CD4-positive, alpha-beta T cell treated with Interleukin-10 for 1 hour (primary cell): Measurements from ENCODE around the gene GABRG3.
"Not testable (repeated sequence)": the region's sequence is repeated elsewhere in the genome, so short reads cannot be mapped to it uniquely, and the experiment has no call there.

Experiments
- DNase-seq: peaks from one replicate; pipeline ENCODE4 v3.0.0-alpha.2; 2020

The GABRG3 gene

DNA sequence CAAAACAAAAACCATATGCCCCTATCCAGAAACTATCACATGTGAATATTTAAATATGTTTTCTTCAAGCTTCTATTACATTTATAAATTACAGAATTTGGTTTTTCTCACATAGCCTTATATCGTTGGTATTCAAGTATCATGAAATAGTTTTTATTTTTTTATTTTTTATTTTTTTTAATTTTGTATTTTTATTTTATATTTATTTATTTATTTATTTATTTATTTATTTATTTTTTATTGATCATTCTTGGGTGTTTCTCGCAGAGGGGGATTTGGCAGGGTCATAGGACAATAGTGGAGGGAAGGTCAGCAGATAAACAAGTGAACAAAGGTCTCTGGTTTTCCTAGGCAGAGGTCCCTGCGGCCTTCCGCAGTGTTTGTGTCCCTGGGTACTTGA, 32.0 kb downstream of the GABRG3 start:
- DNase-seq, result not testable (repeated sequence)

DNA sequence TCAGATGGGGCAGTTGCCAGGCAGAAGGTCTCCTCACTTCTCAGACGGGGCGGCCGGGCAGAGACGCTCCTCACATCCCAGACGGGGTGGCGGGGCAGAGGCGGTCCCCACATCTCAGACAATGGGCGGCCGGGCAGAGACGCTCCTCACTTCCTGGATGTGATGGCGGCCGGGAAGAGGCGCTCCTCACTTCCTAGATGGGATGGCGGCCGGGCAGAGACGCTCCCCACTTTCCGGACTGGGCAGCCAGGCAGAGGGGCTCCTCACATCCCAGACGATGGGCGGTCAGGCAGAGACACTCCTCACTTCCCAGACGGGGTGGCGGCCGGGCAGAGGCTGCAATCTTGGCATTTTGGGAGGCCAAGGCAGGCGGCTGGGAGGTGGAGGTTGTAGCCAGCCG, 33.2 kb downstream of the GABRG3 start:
- not testable (repeated sequence) for DNase-seq

DNA sequence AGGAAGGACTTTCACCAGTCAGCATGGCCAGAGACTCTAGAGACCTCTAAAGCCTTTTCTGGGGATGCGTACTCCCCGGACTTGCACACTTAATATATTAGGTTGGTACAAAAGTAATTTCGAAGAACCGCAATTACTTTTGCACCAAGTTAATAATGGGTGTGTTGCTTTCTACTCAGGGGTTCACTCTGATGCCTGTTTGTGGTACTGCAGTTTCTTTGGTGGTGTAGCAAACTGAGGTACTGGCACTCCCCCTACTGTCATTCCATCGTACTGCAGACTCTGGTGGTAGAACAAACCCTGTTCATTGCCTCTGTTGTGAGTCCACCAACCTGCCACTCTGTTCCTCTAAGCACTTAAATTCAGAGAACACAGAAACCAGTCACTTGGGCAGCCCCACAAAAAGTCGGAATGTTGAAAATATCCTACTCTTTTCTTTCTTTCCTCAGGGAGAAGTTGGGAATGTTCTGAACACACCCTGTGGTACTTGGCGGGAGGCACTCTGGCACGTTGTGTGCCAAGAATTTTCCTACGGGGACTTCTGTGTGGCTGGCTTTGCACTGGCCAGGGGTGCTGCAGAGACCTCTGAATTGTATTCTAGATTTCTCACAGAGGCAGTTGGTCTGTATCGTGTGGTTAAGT, 46.3 kb downstream of the GABRG3 start:
- no peak for DNase-seq

DNA sequence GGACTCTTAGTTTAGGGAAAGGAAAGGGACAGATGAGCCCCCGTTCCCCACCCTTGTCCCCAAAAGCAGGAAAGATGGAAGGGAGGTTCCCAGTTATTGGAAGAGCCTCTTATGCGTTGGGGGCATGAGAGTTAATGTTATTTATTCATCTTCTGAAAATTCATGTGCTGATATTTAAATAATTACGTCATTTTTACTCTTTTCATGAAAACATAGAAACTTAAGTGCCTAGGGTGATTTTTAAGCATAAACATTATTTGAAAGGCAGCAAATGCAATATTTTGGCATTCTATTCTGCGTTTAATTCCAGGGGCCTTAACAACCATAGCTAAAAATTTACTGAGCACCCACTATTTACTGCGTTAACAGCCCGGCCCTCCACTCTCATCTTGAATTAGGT, 48.7 kb downstream of the GABRG3 start:
- no peak for DNase-seq

DNA sequence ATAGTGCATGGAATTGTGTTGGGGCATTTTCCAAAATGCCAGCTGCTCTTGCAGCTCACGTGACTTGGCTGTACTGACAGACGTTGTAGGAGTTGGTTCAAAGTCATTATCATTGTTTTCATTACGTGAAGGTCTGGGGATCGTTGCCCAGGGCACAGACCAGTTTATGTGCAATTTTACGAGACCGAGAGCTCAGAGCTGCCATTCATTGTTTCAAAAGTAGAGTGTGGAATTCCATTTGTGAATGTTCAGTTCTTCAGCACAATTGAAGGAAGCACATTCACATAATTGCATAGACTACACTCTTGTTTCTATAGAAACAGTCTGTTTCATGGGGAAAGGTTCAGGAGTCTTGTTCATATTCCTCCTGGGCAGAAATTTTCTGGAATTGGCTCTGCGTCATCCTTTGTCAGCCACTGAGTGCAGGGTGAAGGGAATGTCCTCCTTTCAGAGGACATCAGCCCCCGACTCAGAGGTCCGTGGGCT, 54.5 kb downstream of the GABRG3 start:
- no peak for DNase-seq

DNA sequence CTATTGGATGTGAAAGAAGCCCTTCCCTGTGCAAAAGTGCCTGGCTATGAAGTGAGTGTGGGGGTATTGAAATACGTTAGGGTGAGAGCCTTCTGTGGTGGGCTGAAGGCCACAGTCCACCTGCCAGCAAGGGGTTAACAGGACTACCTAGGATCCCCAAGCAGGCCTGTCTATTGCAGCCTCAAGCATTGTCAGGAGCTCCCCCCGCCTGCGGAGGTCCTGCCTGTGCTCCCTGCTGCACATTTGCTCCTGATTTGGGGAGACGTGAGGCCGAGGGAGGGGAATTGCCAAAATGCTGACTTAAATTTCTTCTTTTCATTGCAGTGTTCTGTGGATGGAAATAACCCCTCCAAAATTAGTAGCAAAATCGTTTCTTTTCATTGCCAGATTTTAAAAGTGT, 56.2 kb downstream of the GABRG3 start:
- DNase-seq, result no peak

DNA sequence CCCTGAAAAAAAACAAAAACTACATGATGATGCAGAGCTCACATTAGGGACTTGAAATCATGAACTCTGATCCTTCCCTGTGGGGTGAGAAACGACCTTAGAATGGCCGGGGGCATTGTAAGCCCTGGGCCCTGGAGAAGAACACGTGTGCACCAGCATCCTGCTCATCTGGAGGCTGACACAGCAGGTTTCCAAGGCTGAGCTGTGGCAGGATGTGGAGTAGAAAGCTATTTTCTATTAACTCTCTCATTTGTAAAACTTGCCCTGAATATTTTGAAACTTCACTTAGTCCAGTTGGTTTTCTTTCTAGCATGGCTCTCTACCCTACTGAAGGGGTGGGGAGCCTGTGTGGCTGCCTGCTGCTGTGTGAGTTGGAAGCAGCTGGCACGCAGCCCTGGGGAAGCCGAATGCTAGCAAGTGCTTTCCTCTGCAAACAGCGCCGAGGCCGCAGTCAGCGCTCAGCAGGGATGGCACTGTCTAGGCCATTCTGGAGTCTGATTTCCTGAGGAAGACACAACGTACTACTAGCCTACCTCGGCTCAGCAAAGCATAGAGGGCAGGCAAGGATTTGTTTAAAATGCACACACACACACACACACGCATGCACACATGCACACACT, 58.0 kb downstream of the GABRG3 start:
- DNase-seq, result no peak

DNA sequence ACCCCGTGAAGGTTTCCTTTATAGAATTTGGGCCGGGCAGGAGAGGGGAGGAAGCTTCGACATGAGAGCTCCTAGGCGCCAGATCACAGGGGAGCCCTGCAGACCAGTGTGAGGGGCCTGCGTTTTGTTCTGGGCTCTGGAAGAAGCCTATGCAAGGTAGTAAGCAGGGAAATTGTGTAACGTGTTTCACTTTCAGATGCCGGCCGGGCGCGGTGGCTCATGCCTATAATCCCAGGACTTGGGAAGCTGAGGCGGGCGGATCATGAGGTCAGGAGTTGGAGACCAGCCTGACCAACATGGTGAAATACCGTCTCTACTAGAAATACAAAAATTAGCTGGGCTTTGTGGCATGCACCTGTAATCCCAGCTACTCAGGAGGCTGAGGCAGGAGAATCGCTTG, 65.2 kb downstream of the GABRG3 start:
- no peak for DNase-seq

DNA sequence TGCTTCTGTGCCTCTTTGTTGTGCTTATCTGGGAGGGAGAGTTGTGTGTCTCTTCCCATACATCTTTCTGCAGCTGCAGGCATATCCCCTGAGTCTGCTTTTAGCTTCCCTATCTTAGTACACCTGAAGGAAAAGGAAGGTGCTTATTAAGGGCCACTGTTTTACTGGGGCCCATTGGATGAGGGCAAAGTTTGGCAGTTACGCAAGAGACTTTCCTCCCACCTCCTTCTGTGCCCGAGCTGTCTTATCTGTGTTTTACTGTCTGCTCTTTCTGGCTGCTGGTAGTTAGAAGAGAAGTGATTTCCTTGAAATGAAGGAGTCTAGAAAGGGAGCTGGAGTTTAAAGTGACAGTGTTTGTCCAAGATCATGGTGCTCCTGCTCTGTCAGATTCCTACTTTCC, 66.5 kb downstream of the GABRG3 start:
- no peak for DNase-seq

DNA sequence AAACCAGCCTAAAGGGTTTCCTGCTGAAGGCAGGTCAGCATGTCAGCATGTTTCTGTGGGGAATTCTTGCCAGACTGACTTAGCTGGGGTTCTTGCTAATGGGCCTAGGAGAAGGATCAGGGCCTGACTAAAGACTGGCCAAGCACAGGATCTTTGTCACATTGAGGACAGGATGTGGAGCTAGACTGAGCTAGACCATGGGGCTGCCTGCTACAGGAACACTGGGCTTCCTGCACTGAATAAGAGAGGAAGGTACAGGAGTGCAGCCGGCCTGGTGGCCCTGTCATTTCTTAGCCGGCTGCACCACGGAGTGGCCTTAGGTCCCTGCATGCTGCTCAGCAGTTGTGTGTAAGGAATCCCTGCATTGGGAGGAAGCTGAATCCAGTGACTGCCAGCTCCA, 68.2 kb downstream of the GABRG3 start:
- DNase-seq, result no peak

DNA sequence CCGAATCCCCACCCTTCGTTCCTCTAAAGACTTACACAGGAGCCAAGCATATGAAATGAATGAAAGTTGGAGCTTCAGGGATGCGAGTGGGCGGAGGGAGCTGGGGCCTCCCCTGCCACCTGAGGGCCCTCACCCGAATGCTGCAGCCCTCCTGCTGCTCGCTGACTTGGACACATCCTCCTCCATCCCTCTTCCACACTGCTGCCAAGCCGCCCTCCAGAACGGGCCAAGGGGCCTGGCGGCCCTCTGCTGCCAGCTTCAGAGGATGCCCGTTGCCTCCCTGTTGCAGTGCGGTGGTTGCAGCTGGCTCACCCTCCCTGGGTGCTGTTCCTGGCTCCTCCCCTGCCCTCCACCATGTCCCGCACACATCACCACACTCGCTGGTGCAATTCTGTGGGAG, 71.2 kb downstream of the GABRG3 start:
- no peak for DNase-seq

DNA sequence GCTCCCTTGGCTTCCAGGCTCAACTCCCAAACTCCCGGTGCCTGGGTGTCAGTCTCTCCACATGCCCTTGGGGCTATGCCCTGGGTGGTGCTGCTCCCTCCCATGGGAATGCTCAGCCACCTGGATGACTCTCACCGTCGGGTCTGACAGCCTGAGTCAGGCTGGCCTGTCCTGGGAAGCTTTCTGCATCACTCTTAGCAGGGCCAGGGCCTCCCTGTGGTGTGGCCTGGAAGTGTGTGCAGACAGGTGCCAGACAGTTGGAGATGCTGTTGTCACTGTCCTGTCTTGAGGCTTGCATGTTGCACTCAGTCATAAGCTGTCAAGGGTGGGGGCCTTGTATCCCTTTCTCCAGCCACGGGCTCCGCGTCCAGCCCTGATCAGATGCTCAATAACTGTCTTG, 71.7 kb downstream of the GABRG3 start:
- no peak for DNase-seq

DNA sequence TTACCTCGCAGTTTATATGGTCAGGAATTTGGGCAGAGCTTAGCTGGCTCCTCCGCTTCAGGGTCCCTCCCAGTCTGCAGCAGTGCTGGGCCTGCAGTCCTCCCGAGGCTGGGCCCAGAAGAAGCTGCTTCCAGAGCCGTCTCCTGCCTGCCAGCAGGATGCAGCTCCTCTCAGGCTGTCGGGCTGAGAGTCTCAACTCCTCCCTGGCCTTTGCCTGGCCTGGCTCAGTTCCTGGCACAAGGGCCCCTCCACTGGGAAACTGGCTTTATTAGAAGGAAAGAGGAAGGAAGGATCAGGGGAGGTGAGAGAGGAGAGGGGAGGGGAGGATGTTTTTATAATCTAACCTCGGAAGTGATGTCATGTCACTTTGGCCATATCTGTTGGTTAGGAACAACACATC, 72.8 kb downstream of the GABRG3 start:
- no peak for DNase-seq

DNA sequence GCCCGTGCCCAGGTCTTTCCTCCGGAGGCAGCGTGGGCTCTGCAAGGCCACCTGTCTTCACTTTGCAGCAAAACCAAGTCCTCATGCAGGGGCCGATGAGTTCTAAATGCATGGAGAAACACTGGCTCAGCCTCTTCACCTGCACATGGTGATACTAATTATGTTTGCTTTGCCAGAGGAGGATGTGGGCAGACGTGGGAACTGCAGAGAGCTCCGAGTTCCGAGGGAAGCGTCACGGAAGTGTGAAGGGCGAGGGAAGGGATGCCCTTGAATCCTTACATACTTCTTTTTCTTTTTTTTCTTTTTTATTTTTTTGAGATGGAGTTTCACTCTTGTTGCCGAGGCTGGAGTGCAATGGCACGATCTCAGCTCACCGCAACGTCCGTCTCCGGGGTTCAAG, 74.8 kb downstream of the GABRG3 start:
- no peak for DNase-seq

DNA sequence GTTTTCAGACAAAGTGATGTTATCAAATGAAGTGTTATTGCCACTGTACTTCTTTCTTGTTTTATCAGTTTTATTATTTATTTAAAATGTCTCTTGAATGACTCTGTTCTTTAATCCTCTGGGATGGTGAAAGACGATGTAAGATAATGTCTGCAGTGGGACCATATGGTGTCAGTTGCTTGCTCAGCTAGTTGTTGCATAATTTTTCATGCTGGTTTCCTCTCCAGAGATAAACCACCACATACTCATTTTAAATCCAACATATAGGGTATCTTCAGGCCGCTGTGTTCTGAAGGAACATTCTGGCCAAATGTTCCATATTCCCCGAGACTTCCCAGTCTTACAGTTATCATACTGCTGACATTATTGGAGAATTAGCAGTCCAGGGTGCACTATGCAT, 75.9 kb downstream of the GABRG3 start:
- DNase-seq, result no peak

DNA sequence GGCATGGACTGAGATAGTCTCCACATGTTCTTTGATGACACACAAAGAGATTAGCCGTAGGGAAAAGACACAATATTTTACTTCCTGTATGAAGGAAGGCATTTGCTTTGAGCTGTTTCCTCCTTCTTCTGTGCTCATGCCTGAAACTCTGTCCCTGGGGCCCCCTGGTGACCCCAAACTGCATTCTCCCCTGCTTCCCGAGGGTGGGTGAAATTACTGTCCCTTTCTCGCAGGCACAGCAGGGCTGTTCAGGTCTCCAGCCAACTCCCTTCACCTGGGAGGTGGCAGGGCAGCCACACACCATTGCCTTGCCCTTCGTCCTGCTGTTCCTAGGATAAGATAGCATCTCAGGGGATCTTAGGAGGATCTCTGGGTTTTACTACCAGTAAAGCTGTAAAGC, 79.2 kb downstream of the GABRG3 start:
- no peak for DNase-seq

DNA sequence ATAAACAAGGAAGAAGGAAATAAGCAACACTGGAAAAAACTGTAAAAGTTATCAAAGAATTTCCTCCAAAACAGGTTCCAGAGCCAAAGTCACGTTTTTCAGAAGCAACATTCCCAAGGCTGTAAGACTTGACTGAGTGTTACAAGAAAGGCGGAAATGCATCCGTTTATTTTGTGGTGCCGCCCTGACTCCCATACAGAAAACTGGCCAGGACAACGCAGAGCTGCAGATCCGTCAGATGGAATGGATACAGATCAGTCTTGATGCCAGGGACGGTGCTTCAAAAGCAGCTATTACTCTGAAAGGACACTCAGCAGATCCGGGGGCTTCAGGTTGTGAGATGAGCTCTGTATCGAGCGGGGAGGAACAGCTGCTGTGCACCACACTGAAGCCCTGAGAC, 83.4 kb downstream of the GABRG3 start:
- no peak for DNase-seq

DNA sequence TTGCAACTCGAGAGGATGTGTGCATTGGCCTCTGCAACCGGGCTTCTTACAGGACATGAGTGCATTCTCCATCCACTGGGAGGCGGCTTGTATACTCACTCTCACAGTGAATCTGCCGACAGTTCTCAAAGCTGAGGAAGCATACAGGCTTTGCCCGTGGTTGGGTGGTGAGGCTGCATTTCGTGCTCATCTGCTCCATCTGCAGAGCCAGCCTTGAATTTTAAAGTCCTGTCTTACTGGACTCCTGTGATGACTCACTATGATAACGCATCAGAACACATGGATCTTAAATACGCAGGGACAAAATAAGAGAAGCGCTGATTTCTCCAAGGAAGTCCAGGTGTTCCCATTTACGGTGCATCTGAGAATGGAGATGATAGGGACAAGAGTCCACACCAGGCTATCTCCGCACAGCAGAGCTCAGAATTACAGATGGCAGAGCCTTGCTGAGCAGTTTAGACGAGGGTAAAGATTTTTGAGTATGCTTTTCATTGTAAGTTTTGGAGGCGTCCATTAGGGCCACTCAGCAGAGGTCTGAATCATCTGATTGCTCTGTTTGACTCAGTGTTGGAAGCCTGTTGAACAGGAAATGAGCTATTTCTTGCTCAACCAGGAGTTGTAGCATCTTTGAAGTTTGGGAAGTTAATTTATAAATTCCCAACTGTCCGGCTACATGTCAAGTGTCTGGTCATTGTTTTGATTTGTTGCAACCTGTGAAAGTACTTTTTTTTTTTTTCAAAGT, 87.1 kb downstream of the GABRG3 start:
- DNase-seq, result no peak

DNA sequence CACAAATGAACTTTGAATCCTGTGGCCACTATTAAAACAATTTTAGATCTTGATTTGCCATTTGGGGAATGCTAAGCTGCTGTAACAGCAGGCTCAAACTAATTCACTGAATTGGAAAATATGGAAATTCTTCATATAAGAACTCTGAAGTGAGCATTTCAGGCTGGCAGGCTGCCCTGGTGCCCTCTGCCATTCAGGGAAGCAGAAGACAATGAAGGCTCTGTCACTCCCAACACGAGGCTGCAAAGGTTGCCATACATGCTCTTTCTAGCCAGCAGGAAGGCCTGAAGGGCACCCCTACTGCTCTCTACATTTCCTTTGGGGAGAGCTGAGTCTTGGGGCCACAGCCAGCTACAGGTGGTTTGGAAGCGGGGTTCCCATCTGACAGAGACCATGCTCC, 88.0 kb downstream of the GABRG3 start:
- no peak for DNase-seq

DNA sequence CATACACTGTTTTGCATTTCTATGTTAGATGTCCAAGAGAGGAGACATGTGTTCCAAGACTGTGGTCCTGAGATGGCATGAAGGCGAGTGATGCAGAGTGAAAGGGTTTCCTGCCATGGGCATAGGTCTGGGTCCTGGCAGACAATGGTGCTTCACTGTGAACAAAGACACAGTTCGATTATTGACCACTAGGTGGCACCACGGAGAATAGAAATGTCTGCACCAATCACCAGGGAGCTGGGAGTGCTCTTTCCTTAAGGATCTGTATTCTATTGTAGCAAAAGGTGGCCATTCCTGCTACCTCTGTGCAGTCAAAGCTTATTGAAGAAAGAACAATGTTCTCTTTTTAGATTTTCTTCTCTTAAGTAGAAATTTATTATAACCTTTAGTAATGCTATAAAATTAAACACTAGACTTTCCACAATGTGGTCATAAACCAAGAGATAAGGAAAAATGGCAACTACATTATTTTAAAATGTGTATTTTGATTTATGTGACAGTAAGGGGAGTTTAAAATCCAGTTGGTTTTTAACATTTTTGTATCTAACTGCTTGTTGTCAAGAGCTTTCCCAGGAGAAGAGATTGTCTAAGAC, 88.7 kb downstream of the GABRG3 start:
- DNase-seq, result no peak

DNA sequence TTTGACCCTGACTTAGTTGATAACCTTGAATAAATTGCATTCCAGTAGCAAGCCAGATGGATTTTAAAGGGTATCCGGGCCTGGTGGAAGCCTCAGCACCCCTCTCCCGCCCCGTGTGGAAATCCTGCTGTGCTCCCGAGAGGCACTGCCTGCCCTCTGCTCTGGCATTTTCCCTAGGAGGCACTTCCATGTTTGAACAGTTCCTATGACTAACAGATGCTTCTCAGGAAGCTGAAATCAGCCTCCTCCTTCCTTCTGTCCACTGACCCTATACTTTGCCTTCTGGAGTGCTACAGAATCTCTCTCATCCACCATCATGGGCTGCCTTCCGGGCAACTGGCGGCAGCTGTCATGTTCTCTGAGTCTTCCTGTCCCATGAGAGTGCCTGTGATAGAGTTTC, 90.8 kb downstream of the GABRG3 start:
- DNase-seq, result no peak

DNA sequence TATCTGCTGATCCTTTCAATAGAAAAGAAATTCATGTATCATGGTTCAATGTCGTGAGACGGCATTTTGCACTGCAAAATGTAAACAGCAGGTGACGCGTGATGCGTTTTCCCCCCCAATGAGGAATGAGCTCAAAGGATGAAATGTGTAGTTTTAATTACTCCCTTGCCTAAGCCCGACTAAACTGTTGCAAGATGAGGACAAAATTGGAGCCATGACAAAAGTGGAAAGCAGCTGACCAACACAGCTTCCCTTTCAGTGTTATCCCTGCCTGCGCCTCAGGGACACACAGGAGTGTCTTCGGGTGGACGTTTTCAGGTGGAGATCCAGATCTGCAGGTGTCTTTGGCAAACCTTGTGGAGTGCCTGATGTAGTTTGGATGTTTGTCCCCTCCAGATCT, 92.0 kb downstream of the GABRG3 start:
- no peak for DNase-seq

DNA sequence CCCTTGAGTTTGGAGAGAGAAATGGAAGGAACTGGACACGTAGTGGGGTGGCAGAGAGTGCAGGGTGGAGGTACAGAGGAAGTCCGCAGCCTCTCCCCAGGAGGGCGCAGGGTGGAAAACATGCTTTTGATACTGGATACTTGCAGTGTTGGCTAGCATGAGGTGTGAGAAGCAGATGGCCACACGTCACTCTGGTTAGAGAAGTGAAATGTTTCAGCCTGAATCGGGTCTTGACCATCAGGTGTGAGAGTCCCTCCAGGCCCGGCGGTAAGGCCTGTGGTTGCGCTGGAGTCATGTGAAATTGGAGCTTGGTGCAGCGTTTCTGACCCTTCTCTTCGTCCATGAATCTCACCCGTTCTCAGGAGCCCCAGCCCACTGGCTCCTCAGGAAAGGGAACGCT, 93.1 kb downstream of the GABRG3 start:
- DNase-seq, result no peak

DNA sequence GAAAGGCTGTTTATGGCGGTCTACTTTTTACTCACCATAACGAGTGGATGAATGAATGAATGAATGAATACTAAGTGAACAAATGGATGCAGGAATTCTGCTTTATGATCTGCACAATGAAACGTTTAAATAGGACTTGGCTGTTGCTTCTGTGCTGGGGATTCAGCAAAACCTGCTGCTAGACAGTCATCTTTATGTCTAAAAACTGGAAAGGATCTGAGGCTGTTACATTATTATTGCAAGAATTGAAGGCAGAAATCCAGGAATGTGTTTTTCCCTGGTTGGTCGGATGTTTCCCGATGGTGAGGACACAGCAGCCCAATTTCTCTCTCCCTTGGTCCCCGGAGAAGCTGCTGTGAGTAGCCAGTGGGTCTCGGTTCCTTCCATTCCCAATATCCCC, 94.2 kb downstream of the GABRG3 start:
- DNase-seq, result no peak
